ENCODE measurements around the gene PCDH7. TPM values are rescaled to one million over a fixed set of nuclear protein-coding genes. Genes with fewer than 3 reads are reported as not detected.

PCDH7 gene
- total RNA-seq, 1 donor = 0.72 TPM

- H3K36me3 ChIP-seq (ENCODE audit: insufficient read depth, low read length) = no peaks in the 10 kb centered on the region
- H3K4me3 ChIP-seq (ENCODE audit: insufficient read depth, low read length) = no peak overlapping the region
- H4K20me1 ChIP-seq (ENCODE audit: insufficient read depth, low read length) = no peaks in the 10 kb centered on the region
- no peaks in the 10 kb centered on the region for H3K9me3 ChIP-seq (ENCODE audit: low read depth, low read length)
- no peak overlapping the region for H2AFZ ChIP-seq (ENCODE audit: low read length)
- H3K27me3 ChIP-seq (ENCODE audit: insufficient read depth, low read length) = no peaks in the 10 kb centered on the region
- peak overlapping the region; percentile 2 for H3K4me2 ChIP-seq (ENCODE audit: insufficient read depth, low read length)
- DNase-seq (ENCODE audit: insufficient read length, low spot score, missing footprints) = peak; percentile 17
- TF ChIP-seq CTCF (IDR thresholded peaks at IDR 0.05; ENCODE audit: extremely low read depth, low read depth, low read length) = no peak
- no peaks in the 10 kb centered on the region for H3K79me2 ChIP-seq (ENCODE audit: insufficient read depth, low read length)
- no peak overlapping the region for H3K27ac ChIP-seq (ENCODE audit: low read depth, low read length)
- H3K4me1 ChIP-seq (ENCODE audit: insufficient read depth, low read length) = no peaks in the 10 kb centered on the region
These were observed 43.2 kb downstream of the PCDH7 start for GRCh38 chr4:30763321-30763727.

- no peak for TF ChIP-seq CTCF (IDR thresholded peaks at IDR 0.05; ENCODE audit: extremely low read depth, low read depth, low read length)
- no peak for DNase-seq (ENCODE audit: insufficient read length, low spot score, missing footprints)
- Histone ChIP-seq H3K4me3 (ENCODE audit: insufficient read depth, low read length) (no peak overlapping the region), H3K79me2 (ENCODE audit: insufficient read depth, low read length) (no peaks in the 10 kb centered on the region), H3K4me1 (ENCODE audit: insufficient read depth, low read length) (no peaks in the 10 kb centered on the region), H3K27ac (ENCODE audit: low read depth, low read length) (no peak overlapping the region), H3K36me3 (ENCODE audit: insufficient read depth, low read length) (no peaks in the 10 kb centered on the region), H3K9me3 (ENCODE audit: low read depth, low read length) (no peaks in the 10 kb centered on the region), H2AFZ (ENCODE audit: low read length) (no peak overlapping the region), H3K27me3 (ENCODE audit: insufficient read depth, low read length) (no peaks in the 10 kb centered on the region), H3K4me2 (ENCODE audit: insufficient read depth, low read length) (no peak overlapping the region), H4K20me1 (ENCODE audit: insufficient read depth, low read length) (no peaks in the 10 kb centered on the region)
These were observed 44.9 kb downstream of the PCDH7 start for GRCh38 chr4:30765022-30765421.

DNA sequence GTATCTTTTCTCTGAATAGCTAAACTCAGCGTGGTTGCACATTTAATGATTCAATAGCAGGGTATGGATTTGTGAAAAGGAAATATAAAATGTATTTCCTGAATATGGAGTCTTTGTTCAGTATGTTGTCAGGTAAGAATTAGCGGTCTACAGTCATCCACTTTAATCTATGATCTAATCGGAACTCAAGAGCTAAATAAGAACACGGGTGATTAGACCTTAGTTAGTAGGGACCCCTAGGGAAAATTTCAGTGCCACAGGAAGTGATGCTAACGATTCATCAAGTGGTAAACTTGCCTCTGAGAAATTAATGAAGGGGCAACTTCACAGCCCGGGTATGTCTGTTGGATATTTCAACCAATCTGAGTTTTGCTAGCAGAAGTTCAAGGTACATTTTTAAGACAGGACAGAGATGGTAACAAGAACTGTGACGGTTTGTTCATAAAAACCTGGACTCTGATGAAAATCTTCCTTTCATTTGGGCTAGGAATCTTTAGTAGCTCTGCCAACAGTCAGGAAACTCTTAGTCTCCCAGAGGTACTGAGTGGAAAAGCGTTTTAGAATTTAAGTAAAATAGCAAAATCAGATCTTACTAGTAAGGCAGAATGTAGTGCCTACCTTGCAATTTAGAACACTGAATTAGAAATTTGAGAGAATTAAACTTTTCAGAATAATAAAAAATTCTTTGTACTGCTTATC lies 47.1 kb downstream of the PCDH7 start:
- no peak for TF ChIP-seq CTCF (IDR thresholded peaks at IDR 0.05; ENCODE audit: extremely low read depth, low read depth, low read length)
- no peak for DNase-seq (ENCODE audit: insufficient read length, low spot score, missing footprints)
- H3K4me3 ChIP-seq (ENCODE audit: insufficient read depth, low read length) = no peak overlapping the region
- no peaks in the 10 kb centered on the region for H3K27me3 ChIP-seq (ENCODE audit: insufficient read depth, low read length)
- H3K4me2 ChIP-seq (ENCODE audit: insufficient read depth, low read length) = no peak overlapping the region
- H4K20me1 ChIP-seq (ENCODE audit: insufficient read depth, low read length) = no peaks in the 10 kb centered on the region
- no peaks in the 10 kb centered on the region for H3K4me1 ChIP-seq (ENCODE audit: insufficient read depth, low read length)
- H3K36me3 ChIP-seq (ENCODE audit: insufficient read depth, low read length) = no peaks in the 10 kb centered on the region
- H2AFZ ChIP-seq (ENCODE audit: low read length) = no peak overlapping the region
- H3K9me3 ChIP-seq (ENCODE audit: low read depth, low read length) = no peaks in the 10 kb centered on the region
- H3K79me2 ChIP-seq (ENCODE audit: insufficient read depth, low read length) = no peaks in the 10 kb centered on the region
- no peak overlapping the region for H3K27ac ChIP-seq (ENCODE audit: low read depth, low read length)

DNA sequence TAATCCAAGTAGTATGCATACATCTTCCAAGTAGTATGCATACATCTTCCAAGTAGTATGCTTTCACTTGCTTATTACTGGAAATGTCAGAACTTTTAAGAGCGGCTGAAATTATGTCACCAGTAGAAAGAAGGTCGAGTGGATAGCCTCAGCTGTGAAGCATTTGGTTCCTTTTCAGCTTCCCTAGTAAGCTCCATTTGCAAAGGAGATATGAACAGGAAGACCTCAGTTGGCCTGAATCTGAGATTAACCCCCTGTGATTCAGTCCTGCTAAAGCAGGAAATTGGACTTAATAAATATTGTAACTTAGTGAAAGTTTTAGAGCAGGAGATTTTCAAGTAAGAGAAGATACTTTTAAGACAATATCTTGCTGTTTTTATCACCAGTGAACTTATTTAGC lies 48.1 kb downstream of the PCDH7 start:
- Histone ChIP-seq H3K4me1 (ENCODE audit: insufficient read depth, low read length) (no peaks in the 10 kb centered on the region), H3K36me3 (ENCODE audit: insufficient read depth, low read length) (no peaks in the 10 kb centered on the region), H3K27me3 (ENCODE audit: insufficient read depth, low read length) (no peaks in the 10 kb centered on the region), H3K4me2 (ENCODE audit: insufficient read depth, low read length) (no peak overlapping the region), H3K9me3 (ENCODE audit: low read depth, low read length) (no peaks in the 10 kb centered on the region), H3K79me2 (ENCODE audit: insufficient read depth, low read length) (no peaks in the 10 kb centered on the region), H2AFZ (ENCODE audit: low read length) (no peak overlapping the region), H3K4me3 (ENCODE audit: insufficient read depth, low read length) (no peak overlapping the region), H4K20me1 (ENCODE audit: insufficient read depth, low read length) (no peaks in the 10 kb centered on the region), H3K27ac (ENCODE audit: low read depth, low read length) (no peak overlapping the region)
- no peak for TF ChIP-seq CTCF (IDR thresholded peaks at IDR 0.05; ENCODE audit: extremely low read depth, low read depth, low read length)
- no peak for DNase-seq (ENCODE audit: insufficient read length, low spot score, missing footprints)
